HEK293 (cell line): ENCODE measurements around the gene LHFPL3.

Source experiments
- FEZF1 ChIP-seq: fragments of 450-650 bp; formaldehyde crosslinking; IDR thresholded peaks from 2 replicates; pipeline ENCODE4 v1.5.1; 2016; ENCODE audit warnings: missing biosample characterization, missing genetic modification characterization
- HOXD13 ChIP-seq: sonication (generic); formaldehyde crosslinking; IDR thresholded peaks from 2 replicates; pipeline ENCODE4 v1.8.0; 2022; ENCODE audit warnings: missing genetic modification reagents, borderline replicate concordance
- MZF1 ChIP-seq: fragments of 450-650 bp; formaldehyde crosslinking; IDR thresholded peaks from 2 replicates; pipeline ENCODE4 v1.5.1; 2017; ENCODE audit warnings: missing biosample characterization, missing genetic modification characterization, borderline replicate concordance
- SETDB1 ChIP-seq: IDR thresholded peaks from one replicate; pipeline ENCODE4 v1.6.1; 2017; ENCODE audit warnings: mild to moderate bottlenecking, low read length, moderate library complexity, mixed read lengths; ENCODE audit not compliant: insufficient read length
- ZBTB48 ChIP-seq: fragments of 450-650 bp; formaldehyde crosslinking; IDR thresholded peaks from 2 replicates; pipeline ENCODE4 v1.5.1; 2016; ENCODE audit warnings: missing biosample characterization, missing genetic modification characterization
- ZBTB7A ChIP-seq: fragments of 450-650 bp; formaldehyde crosslinking; IDR thresholded peaks from 2 replicates; pipeline ENCODE4 v1.5.1; 2016; ENCODE audit warnings: low read depth, missing biosample characterization, missing genetic modification characterization
- ZBTB8A ChIP-seq: fragments of 450-650 bp; formaldehyde crosslinking; IDR thresholded peaks from 2 replicates; pipeline ENCODE4 v1.5.1; 2016; ENCODE audit warnings: missing biosample characterization, missing genetic modification characterization
- ZFP3 ChIP-seq: fragments of 450-650 bp; formaldehyde crosslinking; IDR thresholded peaks from 2 replicates; pipeline ENCODE4 v1.5.1; 2016; ENCODE audit warnings: low read depth, missing biosample characterization, missing genetic modification characterization
- ZFP69B ChIP-seq: fragments of 450-650 bp; formaldehyde crosslinking; IDR thresholded peaks from 2 replicates; pipeline ENCODE4 v1.5.1; 2016; ENCODE audit warnings: missing biosample characterization, missing genetic modification characterization
- ZNF114 ChIP-seq: fragments of 450-650 bp; formaldehyde crosslinking; IDR thresholded peaks from 2 replicates; pipeline ENCODE4 v1.5.0; 2017; ENCODE audit warnings: missing biosample characterization, missing genetic modification characterization
- ZNF146 ChIP-seq: fragments of 450-650 bp; formaldehyde crosslinking; IDR thresholded peaks from 2 replicates; pipeline ENCODE4 v1.5.1; 2016; ENCODE audit warnings: missing biosample characterization, missing genetic modification characterization
- ZNF174 ChIP-seq: fragments of 450-650 bp; formaldehyde crosslinking; IDR thresholded peaks from 2 replicates; pipeline ENCODE4 v1.5.0; 2017; ENCODE audit warnings: missing biosample characterization, mild to moderate bottlenecking, missing genetic modification characterization
- ZNF223 ChIP-seq: fragments of 450-650 bp; formaldehyde crosslinking; IDR thresholded peaks from 2 replicates; pipeline ENCODE4 v1.5.1; 2016; ENCODE audit warnings: missing biosample characterization, missing genetic modification characterization
- ZNF292 ChIP-seq: fragments of 450-650 bp; formaldehyde crosslinking; IDR thresholded peaks from 2 replicates; pipeline ENCODE4 v1.5.1; 2016; ENCODE audit warnings: low read depth, missing biosample characterization, missing genetic modification characterization, borderline replicate concordance
- ZNF416 ChIP-seq: fragments of 450-650 bp; formaldehyde crosslinking; IDR thresholded peaks from 2 replicates; pipeline ENCODE4 v1.5.1; 2016; ENCODE audit warnings: missing biosample characterization, missing genetic modification characterization
- ZNF433 ChIP-seq: fragments of 450-650 bp; formaldehyde crosslinking; IDR thresholded peaks from 2 replicates; pipeline ENCODE4 v1.5.1; 2016; ENCODE audit warnings: missing biosample characterization, missing genetic modification characterization, low read depth
- ZNF514 ChIP-seq: fragments of 450-650 bp; formaldehyde crosslinking; IDR thresholded peaks from 2 replicates; pipeline ENCODE4 v1.5.1; 2016; ENCODE audit warnings: missing biosample characterization, missing genetic modification characterization
- ZNF549 ChIP-seq: fragments of 450-650 bp; IDR thresholded peaks from 2 replicates; pipeline ENCODE4 v1.5.1; 2018; ENCODE audit warnings: missing biosample characterization, missing genetic modification characterization, mild to moderate bottlenecking, inconsistent platforms, moderate library complexity
- ZNF555 ChIP-seq: fragments of 450-650 bp; formaldehyde crosslinking; conservative IDR thresholded peaks from 2 replicates; pipeline ENCODE4 v1.5.1; 2017; ENCODE audit warnings: missing biosample characterization, mild to moderate bottlenecking, missing genetic modification characterization, inconsistent platforms
- ZNF571 ChIP-seq: fragments of 450-650 bp; formaldehyde crosslinking; IDR thresholded peaks from 2 replicates; pipeline ENCODE4 v1.5.0; 2017; ENCODE audit warnings: missing biosample characterization, missing genetic modification characterization
- ZNF629 ChIP-seq: fragments of 450-650 bp; formaldehyde crosslinking; IDR thresholded peaks from 2 replicates; pipeline ENCODE4 v1.5.1; 2017; ENCODE audit warnings: missing biosample characterization, missing genetic modification characterization
- ZNF658 ChIP-seq: fragments of 450-650 bp; formaldehyde crosslinking; IDR thresholded peaks from 2 replicates; pipeline ENCODE4; 2016; ENCODE audit warnings: missing biosample characterization, missing genetic modification characterization
- ZNF747 ChIP-seq: fragments of 450-650 bp; formaldehyde crosslinking; IDR thresholded peaks from 2 replicates; pipeline ENCODE4 v1.5.1; 2016; ENCODE audit warnings: missing biosample characterization, missing genetic modification characterization
- ZNF76 ChIP-seq: fragments of 450-650 bp; formaldehyde crosslinking; IDR thresholded peaks from 2 replicates; pipeline ENCODE4; 2016; ENCODE audit warnings: low read depth, missing biosample characterization, missing genetic modification characterization, borderline replicate concordance
- ZNF843 ChIP-seq: fragments of 450-650 bp; formaldehyde crosslinking; IDR thresholded peaks from 2 replicates; pipeline ENCODE4 v1.5.1; 2016; ENCODE audit warnings: missing biosample characterization, missing genetic modification characterization
- TF ChIP-seq, protein P1 (sequence below): fragments of 450-650 bp; formaldehyde crosslinking; IDR thresholded peaks from 2 replicates; pipeline ENCODE4 v1.5.1; 2017; ENCODE audit warnings: missing biosample characterization, missing genetic modification characterization
- TF ChIP-seq, protein P2 (sequence below): fragments of 450-650 bp; formaldehyde crosslinking; conservative IDR thresholded peaks from 2 replicates; pipeline ENCODE4 v1.5.1; 2016; ENCODE audit warnings: low read depth, missing biosample characterization, missing genetic modification characterization
- TF ChIP-seq, protein P3 (sequence below): fragments of 450-650 bp; formaldehyde crosslinking; IDR thresholded peaks from 2 replicates; pipeline ENCODE4 v1.5.1; 2017; ENCODE audit warnings: missing biosample characterization, missing genetic modification characterization
- TF ChIP-seq, protein P4 (sequence below): fragments of 450-650 bp; formaldehyde crosslinking; IDR thresholded peaks from 2 replicates; pipeline ENCODE4 v1.5.1; 2016; ENCODE audit warnings: missing biosample characterization, missing genetic modification characterization
- TF ChIP-seq, protein P5 (sequence below): fragments of 450-650 bp; IDR thresholded peaks from 2 replicates; pipeline ENCODE4 v1.5.1; 2018; ENCODE audit warnings: missing biosample characterization, missing genetic modification characterization
- TF ChIP-seq, protein P6 (sequence below): fragments of 450-650 bp; formaldehyde crosslinking; IDR thresholded peaks from 2 replicates; pipeline ENCODE4 v1.5.1; 2017; ENCODE audit warnings: missing biosample characterization, missing genetic modification characterization

The LHFPL3 gene

DNA sequence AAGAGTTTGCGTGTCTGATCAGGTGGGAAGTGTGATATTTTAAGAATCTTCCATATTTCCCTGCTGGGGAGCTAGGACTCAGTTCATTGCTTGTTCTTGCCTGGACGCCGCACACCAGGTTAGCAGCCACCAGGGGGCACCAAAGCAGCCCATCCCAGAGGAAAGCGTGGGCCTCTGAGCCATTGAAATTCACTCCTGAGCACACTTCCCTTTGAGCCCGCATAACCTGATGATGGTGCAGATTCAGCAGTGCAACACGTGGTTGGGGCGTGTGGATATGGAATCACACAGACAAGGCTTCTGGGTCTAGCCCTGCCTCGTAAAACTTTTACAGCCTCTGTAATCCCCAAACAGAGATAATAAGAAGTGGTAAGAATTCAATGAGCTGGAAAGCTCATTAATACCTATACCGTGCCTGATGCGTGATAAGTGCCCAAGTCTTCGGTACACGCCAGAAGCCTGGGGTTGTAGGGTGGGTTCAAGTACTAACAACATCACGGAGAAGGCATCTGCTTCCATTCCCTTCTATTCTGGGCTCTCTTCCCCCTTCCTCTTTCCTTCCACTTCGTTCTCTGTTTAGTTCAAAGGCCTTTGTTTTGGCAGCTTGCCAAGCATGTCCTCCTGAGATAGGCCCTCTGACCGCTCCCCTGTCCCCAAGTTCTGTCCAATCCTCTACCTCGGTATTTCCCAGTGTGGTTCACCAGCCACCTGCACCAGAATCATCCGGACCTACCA lies 555.5 kb downstream of the LHFPL3 start (continued):
- TF ChIP-seq, protein P1, sequence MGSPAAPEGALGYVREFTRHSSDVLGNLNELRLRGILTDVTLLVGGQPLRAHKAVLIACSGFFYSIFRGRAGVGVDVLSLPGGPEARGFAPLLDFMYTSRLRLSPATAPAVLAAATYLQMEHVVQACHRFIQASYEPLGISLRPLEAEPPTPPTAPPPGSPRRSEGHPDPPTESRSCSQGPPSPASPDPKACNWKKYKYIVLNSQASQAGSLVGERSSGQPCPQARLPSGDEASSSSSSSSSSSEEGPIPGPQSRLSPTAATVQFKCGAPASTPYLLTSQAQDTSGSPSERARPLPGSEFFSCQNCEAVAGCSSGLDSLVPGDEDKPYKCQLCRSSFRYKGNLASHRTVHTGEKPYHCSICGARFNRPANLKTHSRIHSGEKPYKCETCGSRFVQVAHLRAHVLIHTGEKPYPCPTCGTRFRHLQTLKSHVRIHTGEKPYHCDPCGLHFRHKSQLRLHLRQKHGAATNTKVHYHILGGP (tag by site-specific recombination): peak; percentile 90
- TF ChIP-seq ZNF223 (tag by site-specific recombination) (no peak), ZFP3 (no peak), ZNF629 (tag by site-specific recombination) (peak; percentile 80), ZNF549 (tag by site-specific recombination) (peak; percentile 76), ZNF747 (tag by site-specific recombination) (no peak), ZBTB7A (tag by site-specific recombination) (no peak), SETDB1 (peak; percentile 21), ZBTB48 (tag by site-specific recombination) (0 out of 2 replicates have a peak, but pooled peaks have one; percentile 36), ZBTB8A (peak; percentile 90), ZNF416 (no peak), ZNF114 (tag by site-specific recombination) (no peak), ZNF658 (tag by site-specific recombination) (no peak), ZNF76 (tag by site-specific recombination) (peak; percentile 65; the same call in 1 of the 2 replicates), ZFP69B (tag by site-specific recombination) (peak; percentile 69), FEZF1 (peak; percentile 96), HOXD13 (CRISPR knock-in tag) (peak; percentile 51; the same call in 1 of the 2 replicates), ZNF292 (tag by site-specific recombination) (no peak), ZNF174 (tag by site-specific recombination) (peak; percentile 86; the same call in 1 of the 2 replicates), ZNF146 (no peak), MZF1 (tag by site-specific recombination) (peak; percentile 99), ZNF433 (tag by site-specific recombination) (no peak), ZNF571 (tag by site-specific recombination) (peak; percentile 98), ZNF843 (peak; percentile 99), ZNF555 (tag by site-specific recombination) (no peak), ZNF514 (tag by site-specific recombination) (no peak)
- TF ChIP-seq, protein P2, sequence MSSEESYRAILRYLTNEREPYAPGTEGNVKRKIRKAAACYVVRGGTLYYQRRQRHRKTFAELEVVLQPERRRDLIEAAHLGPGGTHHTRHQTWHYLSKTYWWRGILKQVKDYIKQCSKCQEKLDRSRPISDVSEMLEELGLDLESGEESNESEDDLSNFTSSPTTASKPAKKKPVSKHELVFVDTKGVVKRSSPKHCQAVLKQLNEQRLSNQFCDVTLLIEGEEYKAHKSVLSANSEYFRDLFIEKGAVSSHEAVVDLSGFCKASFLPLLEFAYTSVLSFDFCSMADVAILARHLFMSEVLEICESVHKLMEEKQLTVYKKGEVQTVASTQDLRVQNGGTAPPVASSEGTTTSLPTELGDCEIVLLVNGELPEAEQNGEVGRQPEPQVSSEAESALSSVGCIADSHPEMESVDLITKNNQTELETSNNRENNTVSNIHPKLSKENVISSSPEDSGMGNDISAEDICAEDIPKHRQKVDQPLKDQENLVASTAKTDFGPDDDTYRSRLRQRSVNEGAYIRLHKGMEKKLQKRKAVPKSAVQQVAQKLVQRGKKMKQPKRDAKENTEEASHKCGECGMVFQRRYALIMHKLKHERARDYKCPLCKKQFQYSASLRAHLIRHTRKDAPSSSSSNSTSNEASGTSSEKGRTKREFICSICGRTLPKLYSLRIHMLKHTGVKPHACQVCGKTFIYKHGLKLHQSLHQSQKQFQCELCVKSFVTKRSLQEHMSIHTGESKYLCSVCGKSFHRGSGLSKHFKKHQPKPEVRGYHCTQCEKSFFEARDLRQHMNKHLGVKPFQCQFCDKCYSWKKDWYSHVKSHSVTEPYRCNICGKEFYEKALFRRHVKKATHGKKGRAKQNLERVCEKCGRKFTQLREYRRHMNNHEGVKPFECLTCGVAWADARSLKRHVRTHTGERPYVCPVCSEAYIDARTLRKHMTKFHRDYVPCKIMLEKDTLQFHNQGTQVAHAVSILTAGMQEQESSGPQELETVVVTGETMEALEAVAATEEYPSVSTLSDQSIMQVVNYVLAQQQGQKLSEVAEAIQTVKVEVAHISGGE (tag by site-specific recombination): 0 out of 2 replicates have a peak, but pooled peaks have one; percentile 21
- TF ChIP-seq, protein P3, sequence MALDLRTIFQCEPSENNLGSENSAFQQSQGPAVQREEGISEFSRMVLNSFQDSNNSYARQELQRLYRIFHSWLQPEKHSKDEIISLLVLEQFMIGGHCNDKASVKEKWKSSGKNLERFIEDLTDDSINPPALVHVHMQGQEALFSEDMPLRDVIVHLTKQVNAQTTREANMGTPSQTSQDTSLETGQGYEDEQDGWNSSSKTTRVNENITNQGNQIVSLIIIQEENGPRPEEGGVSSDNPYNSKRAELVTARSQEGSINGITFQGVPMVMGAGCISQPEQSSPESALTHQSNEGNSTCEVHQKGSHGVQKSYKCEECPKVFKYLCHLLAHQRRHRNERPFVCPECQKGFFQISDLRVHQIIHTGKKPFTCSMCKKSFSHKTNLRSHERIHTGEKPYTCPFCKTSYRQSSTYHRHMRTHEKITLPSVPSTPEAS (tag by site-specific recombination): no peak
- TF ChIP-seq, protein P4, sequence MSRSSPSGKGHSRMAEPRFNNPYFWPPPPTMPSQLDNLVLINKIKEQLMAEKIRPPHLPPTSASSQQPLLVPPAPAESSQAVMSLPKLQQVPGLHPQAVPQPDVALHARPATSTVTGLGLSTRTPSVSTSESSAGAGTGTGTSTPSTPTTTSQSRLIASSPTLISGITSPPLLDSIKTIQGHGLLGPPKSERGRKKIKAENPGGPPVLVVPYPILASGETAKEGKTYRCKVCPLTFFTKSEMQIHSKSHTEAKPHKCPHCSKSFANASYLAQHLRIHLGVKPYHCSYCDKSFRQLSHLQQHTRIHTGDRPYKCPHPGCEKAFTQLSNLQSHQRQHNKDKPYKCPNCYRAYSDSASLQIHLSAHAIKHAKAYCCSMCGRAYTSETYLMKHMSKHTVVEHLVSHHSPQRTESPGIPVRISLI (tag by site-specific recombination): no peak
- TF ChIP-seq, protein P5, sequence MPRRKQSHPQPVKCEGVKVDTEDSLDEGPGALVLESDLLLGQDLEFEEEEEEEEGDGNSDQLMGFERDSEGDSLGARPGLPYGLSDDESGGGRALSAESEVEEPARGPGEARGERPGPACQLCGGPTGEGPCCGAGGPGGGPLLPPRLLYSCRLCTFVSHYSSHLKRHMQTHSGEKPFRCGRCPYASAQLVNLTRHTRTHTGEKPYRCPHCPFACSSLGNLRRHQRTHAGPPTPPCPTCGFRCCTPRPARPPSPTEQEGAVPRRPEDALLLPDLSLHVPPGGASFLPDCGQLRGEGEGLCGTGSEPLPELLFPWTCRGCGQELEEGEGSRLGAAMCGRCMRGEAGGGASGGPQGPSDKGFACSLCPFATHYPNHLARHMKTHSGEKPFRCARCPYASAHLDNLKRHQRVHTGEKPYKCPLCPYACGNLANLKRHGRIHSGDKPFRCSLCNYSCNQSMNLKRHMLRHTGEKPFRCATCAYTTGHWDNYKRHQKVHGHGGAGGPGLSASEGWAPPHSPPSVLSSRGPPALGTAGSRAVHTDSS (tag by site-specific recombination): peak; percentile 64
- TF ChIP-seq, protein P6, sequence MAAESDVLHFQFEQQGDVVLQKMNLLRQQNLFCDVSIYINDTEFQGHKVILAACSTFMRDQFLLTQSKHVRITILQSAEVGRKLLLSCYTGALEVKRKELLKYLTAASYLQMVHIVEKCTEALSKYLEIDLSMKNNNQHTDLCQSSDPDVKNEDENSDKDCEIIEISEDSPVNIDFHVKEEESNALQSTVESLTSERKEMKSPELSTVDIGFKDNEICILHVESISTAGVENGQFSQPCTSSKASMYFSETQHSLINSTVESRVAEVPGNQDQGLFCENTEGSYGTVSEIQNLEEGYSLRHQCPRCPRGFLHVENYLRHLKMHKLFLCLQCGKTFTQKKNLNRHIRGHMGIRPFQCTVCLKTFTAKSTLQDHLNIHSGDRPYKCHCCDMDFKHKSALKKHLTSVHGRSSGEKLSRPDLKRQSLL (tag by site-specific recombination): peak; percentile 18; the same call in 1 of the 2 replicates
